DOHH2 (cell line): ENCODE data around the gene POLE4.

ENCODE experiments used
- H3F3A ChIP-seq: fragments of 200-600 bp; sonication (generic), shearing (Covaris generic); 2 replicates; pipeline ENCODE4 v1.6.0; 2016; ENCODE audit warnings: antibody characterized with exemption, mild to moderate bottlenecking; ENCODE audit not compliant: control insufficient read depth, insufficient read depth
- H3K27ac ChIP-seq: fragments of 200-600 bp; sonication (generic); 2 replicates; pipeline ENCODE4 v1.5.1; 2014; ENCODE audit warnings: low read depth, mild to moderate bottlenecking, low read length, moderate library complexity
- H3K27me3 ChIP-seq: fragments of 200-600 bp; sonication (generic); 2 replicates; pipeline ENCODE4 v1.6.1; 2014; ENCODE audit warnings: mild to moderate bottlenecking, low read length, mixed read lengths; ENCODE audit not compliant: control insufficient read depth
- H3K36me3 ChIP-seq: fragments of 200-600 bp; sonication (generic); 2 replicates; pipeline ENCODE4 v1.6.1; 2014; ENCODE audit warnings: mild to moderate bottlenecking, low read length, moderate library complexity, mixed read lengths; ENCODE audit not compliant: control insufficient read depth
- H3K4me1 ChIP-seq: fragments of 200-600 bp; sonication (generic); 2 replicates; pipeline ENCODE4 v1.6.1; 2014; ENCODE audit warnings: mild to moderate bottlenecking, low read length, mixed read lengths; ENCODE audit not compliant: control insufficient read depth
- H3K4me2 ChIP-seq: fragments of 200-600 bp; sonication (generic); 2 replicates; pipeline ENCODE4 v1.6.0; 2014; ENCODE audit warnings: mild to moderate bottlenecking, low read length, moderate library complexity
- H3K4me3 ChIP-seq: fragments of 200-600 bp; sonication (generic); 2 replicates; pipeline ENCODE4 v1.5.1; 2014; ENCODE audit warnings: mild to moderate bottlenecking, low read length, mixed read lengths
- H3K79me2 ChIP-seq: fragments of 200-600 bp; sonication (generic); 2 replicates; pipeline ENCODE4 v1.6.1; 2014; ENCODE audit warnings: mild to moderate bottlenecking, low read length, mixed read lengths; ENCODE audit not compliant: control insufficient read depth
- H3K9me2 ChIP-seq: fragments of 200-600 bp; sonication (generic); replicated peaks from 2 replicates; pipeline ENCODE4 v1.6.1; 2014; ENCODE audit warnings: mild to moderate bottlenecking, low read length, mixed read lengths; ENCODE audit not compliant: control insufficient read depth
- H3K9me3 ChIP-seq: fragments of 200-600 bp; sonication (generic); 2 replicates; pipeline ENCODE4 v1.6.1; 2014; ENCODE audit warnings: antibody characterized with exemption, low read length, mixed read lengths; ENCODE audit not compliant: control insufficient read depth, insufficient read depth
- H4K20me1 ChIP-seq: fragments of 200-600 bp; sonication (generic); 2 replicates; pipeline ENCODE4 v1.6.0; 2014; ENCODE audit warnings: low read depth, mild to moderate bottlenecking, antibody characterized with exemption, low read length, moderate library complexity; ENCODE audit not compliant: control insufficient read depth, insufficient read depth
- CTCF ChIP-seq: fragments of 200-600 bp; sonication (generic); IDR thresholded peaks from one replicate; pipeline ENCODE4 v1.5.1; 2014; ENCODE audit warnings: antibody characterized with exemption, mild to moderate bottlenecking, low read depth, low read length; ENCODE audit not compliant: poor library complexity, severe bottlenecking
- EZH2phosphoT487 ChIP-seq: fragments of 200-600 bp; sonication (generic); IDR thresholded peaks from 2 replicates; pipeline ENCODE4 v1.6.1; 2017; ENCODE audit warnings: borderline replicate concordance, mild to moderate bottlenecking, antibody characterized with exemption, low read length, moderate library complexity, mixed read lengths

Gene POLE4

DNA sequence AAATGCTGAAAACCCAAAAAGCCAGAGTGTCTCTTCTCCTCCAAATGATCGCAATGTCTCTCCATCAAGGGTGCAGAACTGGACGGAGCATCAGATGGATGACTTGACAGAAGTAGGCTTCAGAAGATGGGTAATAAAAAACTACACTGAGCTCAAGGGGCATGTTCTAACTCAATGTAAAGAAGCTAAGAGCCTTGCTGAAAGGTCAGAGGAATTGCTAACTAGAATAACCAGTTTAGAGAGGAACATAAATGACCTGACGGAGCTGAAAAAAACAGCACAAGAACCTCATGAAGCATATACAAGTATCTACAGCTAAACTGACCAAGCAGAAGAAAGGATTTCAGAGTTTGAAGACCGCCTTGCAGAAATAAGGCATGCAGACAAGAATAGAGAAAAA lies 9.7 kb upstream of the POLE4 start:
- no peak for TF ChIP-seq EZH2phosphoT487
- peaks cover 15% of the 10 kb centered on the region for H3K4me1 ChIP-seq
- H3K36me3 ChIP-seq, result no peaks in the 10 kb centered on the region
- no peaks in the 10 kb centered on the region for H4K20me1 ChIP-seq
- no peaks in the 10 kb centered on the region for H3K79me2 ChIP-seq
- H3K27me3 ChIP-seq, result no peaks in the 10 kb centered on the region
- no peaks in the 10 kb centered on the region; the same call in 1 of the 2 replicates for H3F3A ChIP-seq
- H3K9me3 ChIP-seq, result peaks cover 8% of the 10 kb centered on the region; the same call in 1 of the 2 replicates
- H3K4me2 ChIP-seq, result no peak overlapping the region
- no peaks in the 10 kb centered on the region for H3K9me2 ChIP-seq
- no peak overlapping the region for H3K27ac ChIP-seq
- H3K4me3 ChIP-seq, result no peak overlapping the region

GRCh38 chr2:74951211-74951754 lies 7.2 kb upstream of the POLE4 start:
- Histone ChIP-seq H3K27me3 (no peaks in the 10 kb centered on the region), H3F3A (no peaks in the 10 kb centered on the region; the same call in 1 of the 2 replicates), H3K4me2 (0 out of 2 replicates have a peak overlapping the region, but pooled peaks have one; percentile 4), H3K79me2 (no peaks in the 10 kb centered on the region), H3K4me1 (peaks cover 15% of the 10 kb centered on the region), H3K36me3 (no peaks in the 10 kb centered on the region), H3K4me3 (no peak overlapping the region), H3K9me3 (peaks cover 8% of the 10 kb centered on the region; the same call in 1 of the 2 replicates), H3K27ac (no peak overlapping the region), H3K9me2 (no peaks in the 10 kb centered on the region), H4K20me1 (no peaks in the 10 kb centered on the region)
- TF ChIP-seq CTCF, result no peak
- TF ChIP-seq EZH2phosphoT487, result no peak

DNA sequence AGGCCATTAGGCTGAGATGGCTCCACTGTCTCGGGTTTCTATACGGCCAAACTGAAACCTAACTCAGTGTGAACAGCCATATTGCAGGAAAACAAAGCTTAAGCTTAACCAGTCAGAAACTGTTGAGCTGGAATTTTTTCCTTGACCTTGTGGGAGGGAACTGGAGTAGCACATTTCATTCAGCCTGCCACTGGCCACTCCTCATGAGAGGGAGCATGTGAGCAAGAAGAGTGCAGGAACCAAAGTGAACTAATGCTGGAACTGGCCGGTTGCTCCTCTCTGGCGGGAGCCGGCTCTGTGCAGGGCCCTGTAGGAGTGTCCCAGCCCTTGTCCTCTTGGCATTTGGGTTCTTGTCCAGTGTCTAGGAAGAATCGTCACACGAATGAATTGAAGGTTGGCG lies 5.9 kb upstream of the POLE4 start:
- Histone ChIP-seq H3K27ac (no peak overlapping the region), H3K4me3 (no peak overlapping the region), H3K4me1 (peaks cover 15% of the 10 kb centered on the region), H3K36me3 (no peaks in the 10 kb centered on the region), H3K4me2 (no peak overlapping the region), H4K20me1 (no peaks in the 10 kb centered on the region), H3K79me2 (no peaks in the 10 kb centered on the region), H3K9me2 (no peaks in the 10 kb centered on the region), H3K27me3 (no peaks in the 10 kb centered on the region), H3K9me3 (peaks cover 4% of the 10 kb centered on the region; the same call in 1 of the 2 replicates), H3F3A (no peaks in the 10 kb centered on the region; the same call in 1 of the 2 replicates)
- TF ChIP-seq CTCF (no peak), EZH2phosphoT487 (no peak)

DNA sequence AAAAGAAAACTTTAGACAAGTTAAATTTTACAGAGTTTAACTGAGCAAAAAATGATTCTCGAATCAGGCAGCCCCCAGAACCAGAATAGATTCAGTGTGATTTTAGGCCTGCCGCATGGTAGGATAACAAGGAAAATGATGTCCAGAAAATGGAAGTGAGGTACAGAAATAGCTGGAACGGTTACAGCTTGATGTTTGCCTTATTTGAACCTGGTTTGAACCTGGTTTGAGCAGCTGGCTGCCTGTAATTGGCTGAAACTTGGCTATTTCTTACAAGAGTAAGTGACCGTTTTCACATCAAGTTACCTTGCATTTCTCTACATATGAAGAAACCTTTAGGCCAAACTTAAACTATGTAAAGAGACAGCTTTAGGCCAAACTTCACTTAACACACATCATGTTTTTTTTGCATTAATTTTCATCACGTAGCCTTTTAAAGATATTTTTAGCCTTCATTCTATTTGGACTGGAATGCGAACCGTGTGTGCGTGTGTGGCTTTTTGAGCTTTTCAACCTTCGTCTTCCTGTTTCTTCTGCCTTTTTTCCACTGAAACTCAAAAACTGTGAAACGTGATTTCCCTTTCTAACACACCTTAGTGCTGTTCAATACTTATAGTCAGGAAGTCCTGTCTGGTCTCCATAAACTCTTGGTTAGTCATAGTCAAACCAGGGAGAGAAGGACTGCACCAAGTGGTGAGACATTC lies 4.5 kb upstream of the POLE4 start:
- H3K27me3 ChIP-seq, result no peaks in the 10 kb centered on the region
- H3K4me3 ChIP-seq, result no peak overlapping the region
- no peaks in the 10 kb centered on the region for H3K9me2 ChIP-seq
- H3K36me3 ChIP-seq, result no peaks in the 10 kb centered on the region
- no peak overlapping the region for H3K27ac ChIP-seq
- H3K79me2 ChIP-seq, result no peaks in the 10 kb centered on the region
- H4K20me1 ChIP-seq, result no peaks in the 10 kb centered on the region
- H3K4me2 ChIP-seq, result no peak overlapping the region
- H3K4me1 ChIP-seq, result peaks cover 23% of the 10 kb centered on the region
- H3F3A ChIP-seq, result no peaks in the 10 kb centered on the region; the same call in 1 of the 2 replicates
- TF ChIP-seq CTCF (no peak), EZH2phosphoT487 (no peak)
- peaks cover 4% of the 10 kb centered on the region for H3K9me3 ChIP-seq
